Neural progenitor cell (in vitro differentiated cells): Measurements from ENCODE around the gene NUP88.

ENCODE experiments used
- EZH2 ChIP-seq: fragments of 200-600 bp; sonication (generic); IDR thresholded peaks from 2 replicates; pipeline ENCODE4 v1.6.1; 2017; ENCODE audit warnings: antibody characterized with exemption, mild to moderate bottlenecking, moderate library complexity
- EZH2phosphoT487 ChIP-seq: fragments of 200-600 bp; sonication (generic); IDR thresholded peaks from 2 replicates; pipeline ENCODE4 v1.6.1; 2017; ENCODE audit warnings: antibody characterized with exemption
- TF ChIP-seq, protein P1 (sequence below): fragments of 200-600 bp; sonication (generic); IDR thresholded peaks from 2 replicates; pipeline ENCODE4 v1.5.1; 2017; ENCODE audit warnings: antibody characterized with exemption, mild to moderate bottlenecking

DNA sequence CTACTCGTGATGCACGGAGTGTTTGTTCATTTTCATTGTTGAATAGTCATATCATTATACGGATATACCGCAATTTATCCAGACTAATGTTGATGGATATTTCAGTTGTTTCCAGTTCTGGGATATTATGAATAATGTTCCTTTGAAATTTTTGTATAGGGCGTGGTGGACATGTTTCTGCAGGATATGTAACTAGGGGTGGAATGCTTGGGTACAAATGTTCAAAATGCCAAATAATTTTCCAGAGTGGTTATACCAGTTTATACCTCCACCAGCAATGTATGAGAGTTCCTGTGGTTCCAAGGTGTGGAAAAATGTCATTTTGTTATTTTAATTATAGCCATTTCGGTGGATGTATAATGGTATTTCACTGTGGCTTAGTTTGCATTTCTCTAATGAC is 53.6 kb downstream of the NUP88 start:
- TF ChIP-seq EZH2phosphoT487 (no peak), EZH2 (no peak)
- TF ChIP-seq, protein P1, sequence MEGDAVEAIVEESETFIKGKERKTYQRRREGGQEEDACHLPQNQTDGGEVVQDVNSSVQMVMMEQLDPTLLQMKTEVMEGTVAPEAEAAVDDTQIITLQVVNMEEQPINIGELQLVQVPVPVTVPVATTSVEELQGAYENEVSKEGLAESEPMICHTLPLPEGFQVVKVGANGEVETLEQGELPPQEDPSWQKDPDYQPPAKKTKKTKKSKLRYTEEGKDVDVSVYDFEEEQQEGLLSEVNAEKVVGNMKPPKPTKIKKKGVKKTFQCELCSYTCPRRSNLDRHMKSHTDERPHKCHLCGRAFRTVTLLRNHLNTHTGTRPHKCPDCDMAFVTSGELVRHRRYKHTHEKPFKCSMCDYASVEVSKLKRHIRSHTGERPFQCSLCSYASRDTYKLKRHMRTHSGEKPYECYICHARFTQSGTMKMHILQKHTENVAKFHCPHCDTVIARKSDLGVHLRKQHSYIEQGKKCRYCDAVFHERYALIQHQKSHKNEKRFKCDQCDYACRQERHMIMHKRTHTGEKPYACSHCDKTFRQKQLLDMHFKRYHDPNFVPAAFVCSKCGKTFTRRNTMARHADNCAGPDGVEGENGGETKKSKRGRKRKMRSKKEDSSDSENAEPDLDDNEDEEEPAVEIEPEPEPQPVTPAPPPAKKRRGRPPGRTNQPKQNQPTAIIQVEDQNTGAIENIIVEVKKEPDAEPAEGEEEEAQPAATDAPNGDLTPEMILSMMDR: no peak
